SW 1271 (cell line): ENCODE measurements around the gene PTK7.
"Not testable (repeated sequence)": the region's sequence is repeated elsewhere in the genome, so short reads cannot be mapped to it uniquely, and the experiment has no call there.

Experiments
- DNase-seq, 2 experiments: peaks; one replicate each; lab custom pipeline; 2025; lab: John Stamatoyannopoulos, UW

The PTK7 gene

DNA sequence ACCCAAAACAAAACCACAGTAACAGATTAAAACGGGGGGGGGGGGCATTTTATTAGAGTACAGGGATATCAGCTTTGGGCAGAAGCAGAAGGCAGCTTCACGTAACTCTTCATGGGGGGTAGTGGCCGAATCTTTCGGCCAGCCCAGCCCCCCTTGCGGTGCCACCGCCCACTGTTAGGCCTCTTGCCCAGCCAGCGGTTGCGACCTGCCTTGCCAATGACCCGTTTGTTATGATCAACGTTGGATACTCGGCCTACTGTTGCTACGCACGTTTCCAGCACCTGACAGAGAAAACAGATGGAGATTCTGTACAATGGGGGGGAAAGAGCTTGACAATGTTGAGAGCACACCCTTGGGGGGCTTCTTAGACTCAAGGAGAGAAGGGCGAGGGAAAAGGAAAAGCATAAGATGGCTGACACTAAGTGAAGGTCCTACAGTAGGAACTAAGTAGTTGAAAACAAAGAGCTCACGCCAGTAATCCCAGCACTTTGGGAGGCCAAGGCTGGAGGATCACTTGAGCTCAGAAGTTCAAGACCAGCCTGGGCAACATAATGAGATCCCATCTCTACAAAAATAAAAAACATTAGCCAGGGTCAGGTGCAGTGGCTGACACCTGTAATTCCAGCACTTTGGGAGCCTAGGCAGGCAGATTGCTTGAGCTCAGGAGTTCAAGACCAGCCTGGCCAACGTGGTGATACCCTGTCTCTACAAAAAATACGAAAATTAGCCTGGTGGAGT, 21.7 kb upstream of the PTK7 start:
- DNase-seq, result no peak

DNA sequence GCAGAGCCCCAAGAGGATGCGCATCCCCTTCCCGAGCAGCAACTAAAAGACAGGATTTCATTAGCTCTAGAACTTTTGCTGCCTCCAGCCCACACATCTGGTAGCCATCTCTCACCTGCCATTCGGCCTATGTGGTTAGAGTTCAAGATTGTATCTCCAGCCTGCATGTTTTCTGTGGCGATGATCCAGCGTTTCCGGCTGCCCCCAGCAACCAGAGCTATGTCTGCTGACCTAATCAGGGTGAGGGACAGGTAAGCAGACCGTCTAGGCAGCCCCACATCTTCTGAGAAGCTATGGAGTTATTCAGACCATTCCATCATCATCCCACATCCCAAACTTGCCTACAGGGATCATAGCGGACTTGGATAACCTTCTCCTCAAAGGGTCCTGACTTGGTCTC, 20.1 kb upstream of the PTK7 start:
- no peak for DNase-seq

DNA sequence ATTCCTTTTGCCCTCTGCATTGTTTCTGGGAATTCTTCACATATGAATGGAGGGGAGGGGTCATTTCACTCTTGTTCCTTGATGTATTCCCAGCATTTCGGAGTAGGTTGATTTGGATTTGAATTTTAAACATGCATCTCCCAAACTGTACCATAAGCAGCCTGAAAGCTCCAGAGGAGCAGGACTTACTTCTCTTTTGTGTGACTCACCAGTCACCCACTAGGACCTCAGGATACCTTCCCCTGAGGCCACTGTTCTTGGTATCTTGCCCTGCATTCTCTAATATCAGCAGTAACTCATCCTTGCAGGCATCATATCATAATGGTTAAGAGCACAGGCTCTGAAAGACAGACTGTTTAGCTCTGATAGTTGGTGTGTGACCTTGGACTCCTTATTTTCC, 17.6 kb upstream of the PTK7 start:
- DNase-seq, result no peak

DNA sequence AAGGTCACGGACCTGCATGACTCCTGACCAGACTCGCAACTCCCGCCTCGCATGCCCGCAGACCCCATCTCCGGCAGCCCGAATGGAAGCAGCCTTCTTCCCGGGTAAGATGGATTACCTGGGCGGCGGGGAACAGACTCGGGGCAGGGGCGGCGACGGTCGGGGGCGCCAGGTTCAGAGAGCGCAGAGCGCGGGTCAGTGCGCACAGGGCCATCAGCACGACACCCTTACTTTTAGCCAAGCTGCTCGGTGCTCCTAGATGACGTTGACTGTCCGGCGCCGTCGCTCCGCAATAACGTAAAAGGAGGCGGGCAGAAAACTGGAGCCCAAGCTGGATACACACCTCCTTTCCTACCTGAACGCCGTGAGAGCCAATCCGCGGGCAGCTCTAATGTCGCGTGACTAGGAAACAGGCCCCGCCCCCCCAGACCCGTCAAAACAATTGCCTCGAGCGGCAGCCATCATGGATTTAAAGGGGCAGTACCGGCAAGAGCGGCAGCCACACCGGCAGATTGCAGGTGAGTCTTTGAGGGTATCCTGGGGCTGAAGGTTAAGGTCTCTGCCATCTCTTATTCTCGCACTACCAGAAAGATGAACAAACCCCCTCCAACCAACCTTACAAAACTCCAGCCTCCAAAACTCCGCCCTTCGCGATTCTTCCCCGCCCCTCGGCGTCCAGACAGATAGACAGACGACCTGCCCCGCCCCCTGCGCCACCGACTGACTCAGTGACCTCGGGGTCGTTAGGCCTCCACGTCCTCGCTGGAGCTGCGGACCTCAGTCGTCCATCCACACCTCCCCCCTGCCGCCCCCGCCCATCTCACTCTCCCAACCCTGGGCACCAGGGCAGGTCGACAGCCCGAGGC, 16.7 kb upstream of the PTK7 start, which contains the start of the genes KLC4 and MRPL2:
TSS of gene KLC4 (plus strand) at position 464 of the 866 bp plus-strand sequence. CDS start 1,705 bp downstream, outside the sequence.
TSS of gene MRPL2 (minus strand) at position 267 of the 866 bp plus-strand sequence. CDS start at position 214, 53 bp downstream.
- DNase-seq, result peak; percentile 96 to 99

DNA sequence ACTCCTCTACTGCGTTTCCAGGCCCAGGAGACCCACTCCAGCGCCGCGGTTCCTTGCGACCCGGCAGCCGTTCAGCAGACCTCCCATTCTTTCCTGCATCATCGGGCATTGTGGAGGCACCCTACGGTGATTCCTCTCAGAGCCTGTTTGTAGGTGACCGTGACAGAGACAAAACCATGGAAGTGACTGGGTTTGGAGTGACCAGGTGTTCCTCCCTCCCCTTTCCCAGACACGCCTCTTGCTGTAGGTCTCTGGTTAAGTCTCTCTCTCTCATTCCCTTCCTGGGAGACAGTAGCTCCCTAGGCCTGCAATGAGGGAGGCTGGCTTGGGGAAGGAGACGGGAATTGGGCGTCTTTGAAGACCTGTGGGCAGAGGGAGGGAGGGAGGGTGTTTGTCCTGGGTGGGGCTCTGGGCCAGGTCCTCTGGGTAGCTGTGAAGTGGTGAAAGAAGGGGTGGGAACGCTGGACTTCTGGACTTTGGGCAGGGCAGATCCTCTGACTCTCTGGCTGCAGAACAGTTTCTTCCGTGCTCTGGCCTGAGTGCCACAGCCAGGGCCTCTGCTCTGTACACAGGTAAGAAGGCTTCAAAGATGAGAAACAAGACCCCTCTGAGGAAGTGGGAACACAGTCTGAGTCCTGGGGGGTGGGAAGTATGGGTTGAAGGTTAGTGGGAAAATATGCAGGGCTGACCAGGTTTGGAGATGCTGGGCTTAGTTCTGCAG, 15.9 kb upstream of the PTK7 start:
- DNase-seq, result peak in 1 of 2 experiments; percentile 37

DNA sequence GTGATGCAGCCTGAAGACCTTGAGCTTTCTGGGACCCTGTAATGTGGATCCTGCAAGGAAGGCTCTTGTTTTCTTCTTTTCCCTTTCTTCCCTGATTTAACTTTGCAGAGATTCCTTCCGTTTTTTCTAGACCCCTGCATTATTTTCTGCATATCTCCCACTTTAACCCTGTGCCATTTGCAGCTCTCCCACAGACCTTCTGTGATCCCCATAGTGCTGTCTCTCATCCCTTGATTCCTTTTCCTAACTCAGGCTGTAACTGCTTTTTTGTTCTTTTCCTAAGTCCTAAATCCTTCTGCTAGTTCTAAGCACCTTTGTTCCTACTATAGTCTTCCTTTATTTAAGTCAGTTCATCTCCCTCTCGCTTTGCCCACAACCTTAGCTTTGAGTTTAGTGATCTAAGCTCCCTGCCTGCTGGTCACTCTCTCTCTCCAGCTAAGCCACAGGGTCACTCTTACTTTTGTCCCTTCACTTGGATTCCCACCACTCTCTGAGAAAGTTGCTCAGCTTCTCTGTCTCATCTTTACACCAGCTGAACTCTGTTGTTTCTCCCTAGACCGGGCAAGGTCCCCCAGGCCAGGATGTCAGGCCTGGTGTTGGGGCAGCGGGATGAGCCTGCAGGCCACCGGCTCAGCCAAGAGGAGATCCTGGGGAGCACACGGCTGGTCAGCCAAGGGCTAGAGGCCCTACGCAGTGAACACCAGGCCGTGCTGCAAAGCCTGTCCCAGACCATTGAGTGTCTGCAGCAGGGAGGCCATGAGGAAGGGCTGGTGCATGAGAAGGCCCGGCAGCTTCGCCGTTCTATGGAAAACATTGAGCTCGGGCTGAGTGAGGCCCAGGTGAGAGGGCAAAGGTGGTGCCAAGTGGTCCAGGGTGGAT, 15.1 kb upstream of the PTK7 start:
- DNase-seq, result no peak

DNA sequence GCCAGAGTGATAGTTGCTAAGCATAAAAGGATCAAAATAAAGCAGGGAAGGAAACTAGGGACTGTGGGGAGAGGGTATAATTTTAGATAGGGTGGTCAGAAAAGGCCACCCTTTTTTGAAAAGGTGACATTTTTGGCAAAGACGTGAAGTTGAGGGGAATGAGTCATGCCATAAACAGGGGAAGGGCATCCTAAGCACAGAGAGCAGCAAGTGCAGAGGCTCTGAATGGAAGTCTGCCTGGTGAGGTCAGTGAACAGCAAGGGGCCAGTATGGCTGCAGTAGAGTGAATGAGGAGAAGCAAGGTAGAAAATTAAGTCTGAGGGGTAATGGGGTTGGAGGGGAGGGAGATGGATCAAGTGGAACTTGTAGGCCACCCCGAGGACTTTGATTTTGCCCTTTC, 14.3 kb upstream of the PTK7 start:
- DNase-seq, result no peak

DNA sequence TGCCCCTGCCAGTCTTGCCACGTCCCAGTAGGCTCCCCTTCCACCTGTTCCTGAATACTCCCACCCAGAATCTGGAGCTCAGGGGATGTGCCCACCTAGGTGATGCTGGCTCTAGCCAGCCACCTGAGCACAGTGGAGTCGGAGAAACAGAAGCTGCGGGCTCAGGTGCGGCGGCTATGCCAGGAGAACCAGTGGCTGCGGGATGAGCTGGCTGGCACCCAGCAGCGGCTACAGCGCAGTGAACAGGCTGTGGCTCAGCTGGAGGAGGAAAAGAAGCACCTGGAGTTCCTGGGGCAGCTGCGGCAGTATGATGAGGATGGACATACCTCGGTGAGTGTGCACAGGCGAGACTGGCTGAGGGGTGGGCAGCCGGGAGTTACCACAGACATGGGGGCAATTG, 13.3 kb upstream of the PTK7 start:
- no peak for DNase-seq

DNA sequence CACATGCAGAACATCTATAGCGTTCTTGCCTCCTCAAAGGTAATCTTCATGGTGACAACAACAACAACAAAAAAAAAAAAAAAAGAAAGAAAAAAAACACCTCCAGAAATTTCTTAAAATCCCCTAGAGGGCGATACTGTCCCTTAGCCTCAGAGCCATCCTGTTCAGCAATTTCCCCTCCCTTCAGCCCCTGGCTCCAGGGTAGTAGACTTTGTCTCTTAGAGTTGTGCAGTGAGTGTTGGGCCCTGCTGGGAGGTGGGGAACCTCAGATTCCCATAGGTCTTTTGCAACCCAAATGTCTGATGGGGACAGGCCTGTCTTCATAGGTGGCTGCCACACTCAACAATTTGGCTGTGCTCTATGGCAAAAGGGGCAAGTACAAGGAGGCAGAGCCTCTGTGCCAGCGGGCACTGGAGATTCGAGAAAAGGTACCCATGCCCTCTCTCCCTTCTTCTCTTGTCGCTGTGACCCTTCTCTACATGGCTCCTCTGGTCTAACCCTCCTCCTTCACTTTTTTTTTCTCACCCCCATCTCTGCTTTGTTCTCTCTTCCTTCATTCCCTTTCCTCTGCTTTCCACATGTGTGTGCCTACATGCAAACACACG, 6.0 kb upstream of the PTK7 start:
- peak in 1 of 2 experiments; percentile 71 for DNase-seq

DNA sequence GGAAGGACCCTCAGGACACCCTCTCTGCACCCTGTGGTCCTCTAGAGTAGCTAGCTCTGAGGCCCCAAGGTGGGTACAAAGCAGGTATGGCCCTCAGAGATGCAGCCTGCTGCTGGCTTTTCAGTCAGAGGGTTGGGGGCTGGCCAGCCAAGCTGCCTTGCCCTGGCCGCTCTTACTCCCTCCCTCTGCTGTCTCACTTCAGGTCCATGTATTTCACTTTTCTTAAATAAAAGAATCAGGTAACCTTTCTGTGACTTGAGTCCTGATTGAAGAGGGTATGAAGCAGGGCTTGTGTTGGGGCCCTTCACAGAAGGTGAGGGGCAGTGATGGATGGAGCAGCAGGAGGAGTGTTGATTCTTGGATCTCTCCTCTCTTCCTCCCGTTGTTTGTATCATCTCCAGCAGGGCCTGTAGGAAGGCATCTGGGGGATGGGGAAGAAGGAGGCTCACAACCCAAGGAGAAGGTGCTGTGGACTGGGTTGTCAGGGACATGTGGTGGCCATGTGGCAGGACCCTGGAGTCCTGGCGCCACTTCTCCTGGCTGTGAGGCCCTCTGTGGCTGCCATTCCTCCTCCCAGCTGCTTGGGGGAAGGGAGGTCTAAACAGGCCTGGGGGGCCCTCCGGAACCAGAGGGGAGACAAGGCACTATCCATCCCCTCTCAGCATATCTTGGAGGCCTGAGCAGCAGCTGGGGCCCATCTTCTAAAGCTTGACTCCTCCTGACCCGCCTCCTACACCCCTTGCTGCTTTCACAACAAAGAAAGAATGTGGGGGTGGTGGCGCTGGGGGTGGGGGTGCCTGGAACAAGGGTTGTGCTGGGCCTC, 1.1 kb upstream of the PTK7 start:
- DNase-seq, result no peak

DNA sequence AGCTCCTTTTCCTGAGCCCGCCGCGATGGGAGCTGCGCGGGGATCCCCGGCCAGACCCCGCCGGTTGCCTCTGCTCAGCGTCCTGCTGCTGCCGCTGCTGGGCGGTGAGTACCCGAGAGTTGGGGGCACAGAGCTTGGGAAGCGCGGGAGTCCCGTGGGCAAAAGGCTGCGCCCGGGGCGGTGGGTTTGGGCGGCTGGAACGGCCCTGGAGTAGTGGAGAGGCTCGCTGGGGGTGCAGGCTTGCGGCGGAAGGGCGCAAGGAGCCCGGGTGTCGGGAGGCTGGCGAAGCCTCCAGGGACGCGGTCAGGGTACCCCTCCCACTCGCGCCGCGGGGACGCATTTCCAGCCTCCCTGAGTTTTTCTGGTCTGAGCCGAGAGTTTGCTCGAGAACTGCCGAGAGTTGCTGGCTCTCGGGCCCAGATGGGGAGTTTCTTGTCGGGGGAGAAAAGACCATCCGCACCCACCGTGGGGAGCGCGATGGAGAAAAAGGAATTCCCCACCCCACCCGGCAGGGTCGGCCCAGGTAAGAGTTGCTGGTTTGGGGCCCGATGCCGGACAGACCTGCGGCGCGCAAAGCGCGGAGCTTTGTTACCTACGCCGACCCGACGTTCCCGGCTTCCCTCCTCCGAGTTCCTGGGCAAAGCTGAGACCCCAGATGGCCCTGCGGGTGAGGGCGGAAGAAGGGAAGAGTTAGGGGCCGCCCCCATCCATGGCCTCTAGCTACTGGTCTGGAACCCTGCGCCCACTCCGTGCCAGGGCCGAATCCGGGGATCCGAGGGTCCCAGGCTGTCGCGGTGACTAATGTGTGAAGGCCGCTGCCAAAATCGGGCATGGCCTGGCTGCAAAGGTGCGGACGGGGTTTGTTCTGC, 584 bp downstream of the PTK7 start:
- DNase-seq, result no peak

DNA sequence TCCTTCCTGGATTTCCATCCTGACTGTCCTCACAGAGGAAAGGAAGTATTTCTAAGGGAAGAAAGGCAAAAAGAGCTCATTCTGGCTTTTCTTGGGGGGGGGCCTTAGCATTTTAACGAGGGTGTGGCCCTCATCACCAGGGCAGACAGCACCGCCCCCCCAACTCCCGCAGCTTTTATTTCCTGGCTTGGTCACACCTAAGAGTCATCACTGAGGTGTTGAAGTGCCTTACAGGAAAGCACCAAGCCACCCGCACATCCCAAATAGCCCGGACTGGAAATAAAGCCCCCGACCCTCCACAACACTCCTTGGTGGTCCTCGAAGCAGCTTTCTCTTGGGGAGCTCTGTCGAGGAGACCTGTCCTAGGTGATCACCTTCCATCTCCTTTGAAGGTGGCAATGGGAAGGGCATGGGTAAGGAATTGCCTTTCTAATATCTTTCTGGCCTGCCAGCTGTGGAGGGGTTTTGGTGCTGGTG, 1.3 kb downstream of the PTK7 start:
- no peak for DNase-seq

DNA sequence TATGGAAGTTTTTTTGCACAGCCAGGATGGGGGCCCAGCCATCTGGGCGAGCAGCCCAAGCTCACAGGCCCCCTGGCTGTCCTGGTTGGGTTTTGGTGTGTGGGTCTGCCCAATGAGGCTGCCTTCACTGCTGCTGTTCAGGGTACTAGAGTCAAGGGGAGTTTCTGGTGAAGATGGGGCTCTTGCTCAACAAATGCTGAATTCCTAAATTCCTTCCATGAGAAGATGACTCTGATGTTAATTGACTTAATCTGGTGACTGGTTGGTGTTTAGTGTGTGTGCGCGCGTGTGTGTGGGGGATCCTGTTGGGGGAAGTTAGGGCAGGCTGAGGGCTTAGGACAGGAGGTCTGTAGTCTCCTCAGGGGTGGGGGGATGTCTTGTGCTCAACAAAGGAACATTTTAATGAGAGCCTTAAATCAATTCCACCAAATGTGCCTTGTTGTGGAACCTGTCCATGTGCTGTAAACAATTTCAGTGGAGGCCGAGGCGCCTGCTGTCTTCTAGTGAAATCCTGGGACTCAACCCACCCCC, 1.9 kb downstream of the PTK7 start:
- no peak for DNase-seq

DNA sequence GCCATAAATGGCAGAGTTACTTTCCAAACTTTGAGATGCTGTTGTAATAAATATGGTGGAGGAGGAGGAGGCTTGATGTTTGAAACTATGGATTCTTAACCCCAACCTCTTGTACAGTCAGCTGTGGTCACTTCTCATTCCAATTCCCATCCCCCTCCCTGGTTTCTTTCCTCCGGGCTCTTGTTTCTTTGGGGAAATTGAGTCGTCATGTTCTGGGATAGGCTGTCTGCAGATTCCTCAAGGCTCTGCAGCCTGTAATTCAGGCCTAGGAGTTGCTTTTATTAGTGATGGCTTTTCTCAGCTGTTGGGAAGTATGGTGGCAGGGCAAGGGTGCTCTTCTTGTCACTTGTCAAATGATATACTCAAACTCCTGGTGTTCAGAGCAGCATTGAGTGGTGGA, 2.6 kb downstream of the PTK7 start:
- no peak for DNase-seq

DNA sequence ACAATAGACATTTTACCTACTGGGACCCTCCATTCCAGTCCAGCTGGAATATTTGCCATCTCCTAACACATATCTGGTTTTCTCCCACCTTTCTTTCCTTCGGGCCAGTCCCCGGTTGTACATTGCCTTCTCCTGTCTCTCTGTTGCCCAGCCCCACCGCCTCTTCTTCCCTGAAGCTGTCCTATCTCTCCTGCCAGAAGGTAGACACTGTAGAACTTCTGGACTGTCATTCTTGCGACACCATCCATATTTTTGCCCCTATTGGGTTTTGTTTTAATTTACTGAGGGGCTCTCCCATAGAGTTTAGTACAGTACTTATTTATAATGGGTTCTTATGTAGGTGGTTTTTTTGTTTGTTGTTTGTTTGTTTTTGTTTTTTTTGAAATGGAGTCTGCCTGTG, 4.9 kb downstream of the PTK7 start:
- no peak for DNase-seq

DNA sequence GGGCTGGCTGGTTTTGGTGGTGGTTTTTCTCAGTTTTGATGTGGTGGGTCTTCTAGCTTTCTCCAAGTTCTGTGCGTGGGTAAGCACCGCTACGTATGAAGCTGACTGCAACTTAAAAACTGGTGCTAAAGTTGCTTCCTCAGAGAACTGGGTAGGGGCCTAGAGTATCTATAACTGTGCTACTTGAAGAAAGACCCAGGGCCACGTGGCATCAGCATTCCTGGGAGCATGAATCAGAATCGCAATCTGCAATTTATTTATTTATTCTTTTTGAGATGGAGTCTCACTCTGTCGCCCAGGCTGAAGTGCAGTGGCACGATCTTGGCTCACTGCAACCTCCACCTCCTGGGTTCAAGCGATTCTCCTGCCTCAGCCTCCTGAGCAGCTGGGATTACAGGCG, 5.8 kb downstream of the PTK7 start:
- not testable (repeated sequence) for DNase-seq

DNA sequence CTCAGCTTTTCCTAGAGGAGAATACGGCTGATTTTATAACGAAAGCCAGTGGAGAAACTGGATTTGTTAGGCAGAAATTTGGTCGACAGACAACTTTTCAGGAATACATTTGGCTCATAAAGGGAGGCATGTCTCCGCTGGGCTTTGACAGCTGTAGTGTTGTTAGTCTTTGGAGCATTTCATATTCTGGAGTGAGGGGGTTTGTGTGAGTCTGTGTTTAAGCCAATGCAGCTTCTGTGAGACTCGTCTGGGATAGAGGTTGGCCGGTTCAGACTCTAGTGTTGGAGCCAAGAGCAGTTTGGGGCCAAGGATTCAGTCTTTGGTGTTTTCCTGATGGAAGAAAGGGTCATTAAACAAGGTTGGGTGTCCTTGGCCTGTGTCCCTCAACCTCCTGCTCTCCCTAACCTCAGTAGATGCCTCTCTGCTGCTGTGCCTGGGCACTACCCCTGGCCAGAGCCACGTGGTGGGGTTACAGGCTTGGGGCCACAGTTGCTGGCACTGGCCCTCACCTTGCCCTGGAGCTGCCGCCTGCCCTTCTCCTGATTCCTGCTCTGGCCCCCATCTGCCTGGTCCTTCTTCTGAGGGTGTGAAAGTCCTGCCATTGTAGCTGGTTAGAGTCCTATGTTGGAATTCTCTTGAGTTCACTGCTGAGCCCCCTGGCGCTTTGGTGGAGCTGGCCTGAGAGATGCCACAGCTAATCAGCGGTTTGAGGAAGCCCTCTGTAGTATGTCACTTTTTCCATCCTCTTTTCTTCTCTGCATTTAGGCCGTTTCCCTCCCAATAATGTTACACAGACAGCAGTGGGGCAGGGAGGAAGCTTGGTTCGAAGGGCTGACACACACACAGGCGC, 6.9 kb downstream of the PTK7 start:
- DNase-seq, result no peak
